HepG2 (cell line): ENCODE measurements around the gene RAP1A. TPM values are rescaled to one million over a fixed set of nuclear protein-coding genes. Genes with fewer than 3 reads are reported as not detected.
A peak's percentile ranks its signal among the peaks of the same experiment; 100 is the strongest.

Experiments
- CCDC6 ChIP-seq: sonication (generic); formaldehyde crosslinking; IDR thresholded peaks from 2 replicates; pipeline ENCODE4 v1.8.1; 2022; ENCODE audit warnings: mild to moderate bottlenecking, missing genetic modification reagents, moderate library complexity
- HDAC1 ChIP-seq: sonication (generic); formaldehyde crosslinking; IDR thresholded peaks from 2 replicates; pipeline ENCODE4 v1.5.1; 2020; ENCODE audit warnings: mild to moderate bottlenecking, missing genetic modification reagents
- MEF2D ChIP-seq: sonication (generic); formaldehyde crosslinking; IDR thresholded peaks from 2 replicates; pipeline ENCODE4 v1.5.1; 2020; ENCODE audit warnings: mild to moderate bottlenecking, missing genetic modification reagents
- MXD4 ChIP-seq: IDR thresholded peaks from 2 replicates; pipeline ENCODE4 v1.6.1; 2016; ENCODE audit warnings: mild to moderate bottlenecking, missing biosample characterization, missing genetic modification reagents
- PAX8 ChIP-seq: sonication (generic); formaldehyde crosslinking; IDR thresholded peaks from 2 replicates; pipeline ENCODE4 v1.8.0; 2022; ENCODE audit warnings: mild to moderate bottlenecking, missing genetic modification reagents, borderline replicate concordance
- REPIN1 ChIP-seq: sonication (generic); formaldehyde crosslinking; IDR thresholded peaks from 2 replicates; pipeline ENCODE4 v1.8.0; 2022; ENCODE audit warnings: missing genetic modification reagents, low read depth, mild to moderate bottlenecking, borderline replicate concordance
- ZC3H4 ChIP-seq: sonication (generic); formaldehyde crosslinking; IDR thresholded peaks from 2 replicates; pipeline ENCODE4 v1.4.0; 2020; ENCODE audit warnings: missing genetic modification reagents, borderline replicate concordance
- ZEB1 ChIP-seq: IDR thresholded peaks from 2 replicates; pipeline ENCODE4 v1.6.1; 2012; ENCODE audit warnings: mild to moderate bottlenecking, low read depth, inconsistent platforms; ENCODE audit not compliant: insufficient replicate concordance
- ZNF501 ChIP-seq: sonication (generic); formaldehyde crosslinking; IDR thresholded peaks from 2 replicates; pipeline ENCODE4 v1.5.1; 2020; ENCODE audit warnings: mild to moderate bottlenecking, moderate library complexity, missing genetic modification reagents
- ZNF546 ChIP-seq: sonication (generic); formaldehyde crosslinking; conservative IDR thresholded peaks from 2 replicates; pipeline ENCODE4 v1.8.1; 2023; ENCODE audit warnings: mild to moderate bottlenecking, missing genetic modification reagents
- ZNF567 ChIP-seq: sonication (generic); formaldehyde crosslinking; IDR thresholded peaks from 2 replicates; pipeline ENCODE4 v1.8.1; 2023; ENCODE audit warnings: mild to moderate bottlenecking, missing genetic modification reagents, borderline replicate concordance
- ZNF772 ChIP-seq: sonication (generic); formaldehyde crosslinking; IDR thresholded peaks from 2 replicates; pipeline ENCODE4 v1.5.0; 2020; ENCODE audit warnings: mild to moderate bottlenecking, missing genetic modification reagents
- polyA plus RNA-seq, 8 experiments: library from polyadenylated mRNA; depleted of rRNA in 3 of 8; stranded (reverse) in 7 of 8; unstranded in 1 of 8; fragments of >200 nt; fragmentation: Illumina TruSeq in 4 of 8; extraction: Trizol in 4 of 8; gene quantifications; 2 replicates each; pipeline versions ENCODE4 v1.2.1 to v1.2.3, GENCODE V29; 2011 to 2016; ENCODE audit warnings: low read depth in 4 of 8, missing spikeins in 1 of 8, mixed read lengths in 1 of 8; ENCODE audit not compliant: insufficient read depth in 1 of 8
- total RNA-seq, 5 experiments: library from RNA; depleted of rRNA; stranded (reverse); fragments of >200 nt; fragmentation: Illumina TruSeq; extraction: Trizol; gene quantifications; 2 replicates each; pipeline ENCODE4 v1.2.3, GENCODE V29; 2016; ENCODE audit warnings: low read depth in 1 of 5
- TF ChIP-seq, protein P1 (sequence below): sonication (generic); formaldehyde crosslinking; IDR thresholded peaks from 2 replicates; pipeline ENCODE4 v1.8.1; 2023; ENCODE audit warnings: mild to moderate bottlenecking, missing genetic modification reagents
- TF ChIP-seq, protein P2 (sequence below): sonication (generic); formaldehyde crosslinking; conservative IDR thresholded peaks from 2 replicates; pipeline ENCODE4 v1.4.0; 2020; ENCODE audit warnings: mild to moderate bottlenecking, missing genetic modification reagents, moderate library complexity
- TF ChIP-seq, protein P3 (sequence below): sonication (generic); formaldehyde crosslinking; IDR thresholded peaks from 2 replicates; pipeline ENCODE4 v1.4.0; 2020; ENCODE audit warnings: mild to moderate bottlenecking, missing genetic modification reagents
- TF ChIP-seq, protein P4 (sequence below): sonication (generic); formaldehyde crosslinking; IDR thresholded peaks from 2 replicates; pipeline ENCODE4; 2020; ENCODE audit warnings: missing genetic modification reagents, mild to moderate bottlenecking, borderline replicate concordance
- TF ChIP-seq, protein P5 (sequence below): sonication (generic); formaldehyde crosslinking; IDR thresholded peaks from 2 replicates; pipeline ENCODE4 v1.5.0; 2020; ENCODE audit warnings: mild to moderate bottlenecking, missing genetic modification reagents, moderate library complexity

RAP1A gene
- total and polyA plus RNA-seq, 2 of the 13 experiments (the other 11 are each of a cell fraction or from before 2014, with no cell fraction given) = 19.0 to 20.7 TPM

DNA sequence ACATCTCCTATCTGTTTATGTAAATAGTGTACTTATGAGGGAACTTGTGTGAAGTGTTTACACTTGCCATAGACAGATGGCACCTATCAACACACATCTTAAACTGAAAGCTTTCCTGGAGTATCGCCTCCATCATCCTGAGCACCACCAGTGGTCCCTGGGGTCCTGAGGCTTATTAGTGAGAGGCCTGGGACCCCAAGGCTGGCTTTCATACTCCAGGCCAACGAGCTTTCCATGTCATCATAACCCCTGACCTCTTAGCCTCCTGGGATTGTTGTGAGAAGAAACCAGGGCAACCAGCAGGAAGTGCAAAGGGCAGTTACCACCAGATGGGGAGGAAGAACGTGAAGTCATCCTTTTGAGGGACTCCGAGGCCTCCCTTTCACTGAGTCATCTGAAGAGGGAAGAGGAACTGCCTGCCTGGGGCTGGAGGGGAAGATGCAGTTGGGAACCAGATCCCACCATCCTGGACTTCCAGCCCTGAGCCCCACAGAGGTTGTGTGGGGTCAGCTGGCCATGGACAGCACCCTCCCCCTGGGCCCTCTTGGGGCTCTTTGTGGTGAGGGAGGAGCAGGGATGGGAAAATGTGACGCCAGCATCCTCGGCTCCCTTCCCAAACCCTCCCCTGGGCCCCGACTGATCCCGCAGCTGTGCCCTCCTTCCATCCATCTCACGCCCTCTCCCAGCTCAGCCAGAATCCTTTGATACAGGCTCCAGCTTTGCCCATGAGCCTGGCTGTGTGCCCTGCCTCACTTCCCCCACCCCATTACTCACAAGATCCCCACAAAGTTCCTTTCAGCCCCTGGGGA lies 113.8 kb downstream of the RAP1A start (continued):
- TF ChIP-seq ZNF546 = no peak
- 0 out of 2 replicates have a peak, but pooled peaks have one; percentile 40 for TF ChIP-seq ZNF501
- 0 out of 2 replicates have a peak, but pooled peaks have one; percentile 43 for TF ChIP-seq MEF2D (CRISPR knock-in tag)
- TF ChIP-seq, protein P1, sequence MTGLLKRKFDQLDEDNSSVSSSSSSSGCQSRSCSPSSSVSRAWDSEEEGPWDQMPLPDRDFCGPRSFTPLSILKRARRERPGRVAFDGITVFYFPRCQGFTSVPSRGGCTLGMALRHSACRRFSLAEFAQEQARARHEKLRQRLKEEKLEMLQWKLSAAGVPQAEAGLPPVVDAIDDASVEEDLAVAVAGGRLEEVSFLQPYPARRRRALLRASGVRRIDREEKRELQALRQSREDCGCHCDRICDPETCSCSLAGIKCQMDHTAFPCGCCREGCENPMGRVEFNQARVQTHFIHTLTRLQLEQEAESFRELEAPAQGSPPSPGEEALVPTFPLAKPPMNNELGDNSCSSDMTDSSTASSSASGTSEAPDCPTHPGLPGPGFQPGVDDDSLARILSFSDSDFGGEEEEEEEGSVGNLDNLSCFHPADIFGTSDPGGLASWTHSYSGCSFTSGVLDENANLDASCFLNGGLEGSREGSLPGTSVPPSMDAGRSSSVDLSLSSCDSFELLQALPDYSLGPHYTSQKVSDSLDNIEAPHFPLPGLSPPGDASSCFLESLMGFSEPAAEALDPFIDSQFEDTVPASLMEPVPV (CRISPR knock-in tag) = no peak
- no peak for TF ChIP-seq REPIN1
- TF ChIP-seq, protein P2, sequence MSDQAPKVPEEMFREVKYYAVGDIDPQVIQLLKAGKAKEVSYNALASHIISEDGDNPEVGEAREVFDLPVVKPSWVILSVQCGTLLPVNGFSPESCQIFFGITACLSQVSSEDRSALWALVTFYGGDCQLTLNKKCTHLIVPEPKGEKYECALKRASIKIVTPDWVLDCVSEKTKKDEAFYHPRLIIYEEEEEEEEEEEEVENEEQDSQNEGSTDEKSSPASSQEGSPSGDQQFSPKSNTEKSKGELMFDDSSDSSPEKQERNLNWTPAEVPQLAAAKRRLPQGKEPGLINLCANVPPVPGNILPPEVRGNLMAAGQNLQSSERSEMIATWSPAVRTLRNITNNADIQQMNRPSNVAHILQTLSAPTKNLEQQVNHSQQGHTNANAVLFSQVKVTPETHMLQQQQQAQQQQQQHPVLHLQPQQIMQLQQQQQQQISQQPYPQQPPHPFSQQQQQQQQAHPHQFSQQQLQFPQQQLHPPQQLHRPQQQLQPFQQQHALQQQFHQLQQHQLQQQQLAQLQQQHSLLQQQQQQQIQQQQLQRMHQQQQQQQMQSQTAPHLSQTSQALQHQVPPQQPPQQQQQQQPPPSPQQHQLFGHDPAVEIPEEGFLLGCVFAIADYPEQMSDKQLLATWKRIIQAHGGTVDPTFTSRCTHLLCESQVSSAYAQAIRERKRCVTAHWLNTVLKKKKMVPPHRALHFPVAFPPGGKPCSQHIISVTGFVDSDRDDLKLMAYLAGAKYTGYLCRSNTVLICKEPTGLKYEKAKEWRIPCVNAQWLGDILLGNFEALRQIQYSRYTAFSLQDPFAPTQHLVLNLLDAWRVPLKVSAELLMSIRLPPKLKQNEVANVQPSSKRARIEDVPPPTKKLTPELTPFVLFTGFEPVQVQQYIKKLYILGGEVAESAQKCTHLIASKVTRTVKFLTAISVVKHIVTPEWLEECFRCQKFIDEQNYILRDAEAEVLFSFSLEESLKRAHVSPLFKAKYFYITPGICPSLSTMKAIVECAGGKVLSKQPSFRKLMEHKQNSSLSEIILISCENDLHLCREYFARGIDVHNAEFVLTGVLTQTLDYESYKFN (CRISPR knock-in tag) = peak; percentile 92
- TF ChIP-seq CCDC6 (CRISPR knock-in tag) = peak; percentile 36; the same call in 1 of the 2 replicates
- TF ChIP-seq ZEB1 = no peak
- TF ChIP-seq, protein P3, sequence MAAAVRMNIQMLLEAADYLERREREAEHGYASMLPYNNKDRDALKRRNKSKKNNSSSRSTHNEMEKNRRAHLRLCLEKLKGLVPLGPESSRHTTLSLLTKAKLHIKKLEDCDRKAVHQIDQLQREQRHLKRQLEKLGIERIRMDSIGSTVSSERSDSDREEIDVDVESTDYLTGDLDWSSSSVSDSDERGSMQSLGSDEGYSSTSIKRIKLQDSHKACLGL (CRISPR knock-in tag) = no peak
- no peak for TF ChIP-seq PAX8 (CRISPR knock-in tag)
- TF ChIP-seq ZNF567 (CRISPR knock-in tag) = no peak
- no peak for TF ChIP-seq ZC3H4
- TF ChIP-seq HDAC1 = peak; percentile 66; the same call in 1 of the 2 replicates
- TF ChIP-seq ZNF772 (CRISPR knock-in tag) = 0 out of 2 replicates have a peak, but pooled peaks have one; percentile 6
- TF ChIP-seq, protein P4, sequence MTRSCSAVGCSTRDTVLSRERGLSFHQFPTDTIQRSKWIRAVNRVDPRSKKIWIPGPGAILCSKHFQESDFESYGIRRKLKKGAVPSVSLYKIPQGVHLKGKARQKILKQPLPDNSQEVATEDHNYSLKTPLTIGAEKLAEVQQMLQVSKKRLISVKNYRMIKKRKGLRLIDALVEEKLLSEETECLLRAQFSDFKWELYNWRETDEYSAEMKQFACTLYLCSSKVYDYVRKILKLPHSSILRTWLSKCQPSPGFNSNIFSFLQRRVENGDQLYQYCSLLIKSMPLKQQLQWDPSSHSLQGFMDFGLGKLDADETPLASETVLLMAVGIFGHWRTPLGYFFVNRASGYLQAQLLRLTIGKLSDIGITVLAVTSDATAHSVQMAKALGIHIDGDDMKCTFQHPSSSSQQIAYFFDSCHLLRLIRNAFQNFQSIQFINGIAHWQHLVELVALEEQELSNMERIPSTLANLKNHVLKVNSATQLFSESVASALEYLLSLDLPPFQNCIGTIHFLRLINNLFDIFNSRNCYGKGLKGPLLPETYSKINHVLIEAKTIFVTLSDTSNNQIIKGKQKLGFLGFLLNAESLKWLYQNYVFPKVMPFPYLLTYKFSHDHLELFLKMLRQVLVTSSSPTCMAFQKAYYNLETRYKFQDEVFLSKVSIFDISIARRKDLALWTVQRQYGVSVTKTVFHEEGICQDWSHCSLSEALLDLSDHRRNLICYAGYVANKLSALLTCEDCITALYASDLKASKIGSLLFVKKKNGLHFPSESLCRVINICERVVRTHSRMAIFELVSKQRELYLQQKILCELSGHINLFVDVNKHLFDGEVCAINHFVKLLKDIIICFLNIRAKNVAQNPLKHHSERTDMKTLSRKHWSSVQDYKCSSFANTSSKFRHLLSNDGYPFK (CRISPR knock-in tag) = peak; percentile 23; the same call in 1 of the 2 replicates
- TF ChIP-seq, protein P5, sequence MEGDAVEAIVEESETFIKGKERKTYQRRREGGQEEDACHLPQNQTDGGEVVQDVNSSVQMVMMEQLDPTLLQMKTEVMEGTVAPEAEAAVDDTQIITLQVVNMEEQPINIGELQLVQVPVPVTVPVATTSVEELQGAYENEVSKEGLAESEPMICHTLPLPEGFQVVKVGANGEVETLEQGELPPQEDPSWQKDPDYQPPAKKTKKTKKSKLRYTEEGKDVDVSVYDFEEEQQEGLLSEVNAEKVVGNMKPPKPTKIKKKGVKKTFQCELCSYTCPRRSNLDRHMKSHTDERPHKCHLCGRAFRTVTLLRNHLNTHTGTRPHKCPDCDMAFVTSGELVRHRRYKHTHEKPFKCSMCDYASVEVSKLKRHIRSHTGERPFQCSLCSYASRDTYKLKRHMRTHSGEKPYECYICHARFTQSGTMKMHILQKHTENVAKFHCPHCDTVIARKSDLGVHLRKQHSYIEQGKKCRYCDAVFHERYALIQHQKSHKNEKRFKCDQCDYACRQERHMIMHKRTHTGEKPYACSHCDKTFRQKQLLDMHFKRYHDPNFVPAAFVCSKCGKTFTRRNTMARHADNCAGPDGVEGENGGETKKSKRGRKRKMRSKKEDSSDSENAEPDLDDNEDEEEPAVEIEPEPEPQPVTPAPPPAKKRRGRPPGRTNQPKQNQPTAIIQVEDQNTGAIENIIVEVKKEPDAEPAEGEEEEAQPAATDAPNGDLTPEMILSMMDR (CRISPR knock-in tag) = peak; percentile 13; the same call in 1 of the 2 replicates
- peak; percentile 66; the same call in 1 of the 2 replicates for TF ChIP-seq MXD4
